ENCODE data around the gene CXCR4.

DNA sequence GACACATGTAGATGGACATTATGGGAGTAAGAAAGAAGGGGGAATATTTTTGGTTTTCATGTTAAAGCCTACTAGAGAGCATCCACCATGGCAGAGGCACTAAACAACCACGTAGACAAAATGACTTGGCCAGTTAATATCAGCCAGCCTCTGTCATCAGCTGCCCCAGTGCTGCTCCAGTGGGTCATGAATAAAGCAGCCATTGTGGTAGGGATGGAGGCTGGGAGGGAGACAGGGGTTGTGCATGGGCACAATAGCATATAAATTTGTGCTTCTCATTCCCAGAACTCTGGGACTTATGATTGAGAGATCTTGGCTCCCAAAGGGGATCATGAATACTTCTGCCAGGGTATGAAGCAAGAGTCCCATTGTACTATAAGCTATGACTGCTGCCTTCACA is 31.1 kb upstream of the CXCR4 start:
- TF ChIP-seq POLR2A (IDR thresholded peaks at IDR 0.05): no peak
- TF ChIP-seq, protein P1, sequence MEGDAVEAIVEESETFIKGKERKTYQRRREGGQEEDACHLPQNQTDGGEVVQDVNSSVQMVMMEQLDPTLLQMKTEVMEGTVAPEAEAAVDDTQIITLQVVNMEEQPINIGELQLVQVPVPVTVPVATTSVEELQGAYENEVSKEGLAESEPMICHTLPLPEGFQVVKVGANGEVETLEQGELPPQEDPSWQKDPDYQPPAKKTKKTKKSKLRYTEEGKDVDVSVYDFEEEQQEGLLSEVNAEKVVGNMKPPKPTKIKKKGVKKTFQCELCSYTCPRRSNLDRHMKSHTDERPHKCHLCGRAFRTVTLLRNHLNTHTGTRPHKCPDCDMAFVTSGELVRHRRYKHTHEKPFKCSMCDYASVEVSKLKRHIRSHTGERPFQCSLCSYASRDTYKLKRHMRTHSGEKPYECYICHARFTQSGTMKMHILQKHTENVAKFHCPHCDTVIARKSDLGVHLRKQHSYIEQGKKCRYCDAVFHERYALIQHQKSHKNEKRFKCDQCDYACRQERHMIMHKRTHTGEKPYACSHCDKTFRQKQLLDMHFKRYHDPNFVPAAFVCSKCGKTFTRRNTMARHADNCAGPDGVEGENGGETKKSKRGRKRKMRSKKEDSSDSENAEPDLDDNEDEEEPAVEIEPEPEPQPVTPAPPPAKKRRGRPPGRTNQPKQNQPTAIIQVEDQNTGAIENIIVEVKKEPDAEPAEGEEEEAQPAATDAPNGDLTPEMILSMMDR (IDR thresholded peaks at IDR 0.05): no peak

All from testis (tissue), 2 donors.